HG02840 (cell line): ENCODE measurements around the gene PPARA.
"Not testable (repeated sequence)": the region's sequence is repeated elsewhere in the genome, so short reads cannot be mapped to it uniquely, and the experiment has no call there.

Source experiments
- ATAC-seq: cut with Tn5 transposase; IDR thresholded peaks from one replicate; pipeline ENCODE4 v1.9.1; 2021; ENCODE audit warnings: mild to moderate bottlenecking, moderate library complexity, moderate number of reproducible peaks; ENCODE audit not compliant: unreplicated experiment, low FRiP score

The PPARA gene

GRCh38 chr22:46125816-46126765, 24.2 kb upstream of the PPARA start:
- ATAC-seq, result no peak

DNA sequence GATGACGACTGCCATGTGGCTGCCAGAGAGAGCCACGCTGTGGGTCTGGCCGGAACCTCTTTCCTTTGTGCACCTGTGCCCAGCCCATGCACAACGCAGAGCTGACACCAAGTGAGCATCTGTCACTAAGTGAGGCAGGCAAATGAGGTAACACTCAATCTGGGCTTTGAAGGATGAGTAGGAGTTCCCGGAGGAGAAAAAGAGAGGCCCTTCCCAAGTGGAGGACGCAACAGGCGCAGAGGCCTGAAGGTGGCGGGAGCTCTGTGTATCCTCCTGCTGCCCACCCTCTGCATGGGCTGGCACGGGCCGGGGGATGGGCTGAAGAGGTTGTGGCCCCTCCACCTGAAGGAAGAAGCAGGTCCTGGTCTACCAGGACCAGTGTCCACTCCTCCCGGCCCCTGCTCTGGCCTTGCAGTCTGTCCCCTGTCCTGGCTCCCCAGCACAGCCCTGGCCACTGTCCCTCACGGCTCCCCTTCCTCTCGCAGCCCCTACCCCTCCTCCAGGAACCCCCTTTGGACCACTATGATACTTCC, 23.4 kb upstream of the PPARA start:
- no peak for ATAC-seq

DNA sequence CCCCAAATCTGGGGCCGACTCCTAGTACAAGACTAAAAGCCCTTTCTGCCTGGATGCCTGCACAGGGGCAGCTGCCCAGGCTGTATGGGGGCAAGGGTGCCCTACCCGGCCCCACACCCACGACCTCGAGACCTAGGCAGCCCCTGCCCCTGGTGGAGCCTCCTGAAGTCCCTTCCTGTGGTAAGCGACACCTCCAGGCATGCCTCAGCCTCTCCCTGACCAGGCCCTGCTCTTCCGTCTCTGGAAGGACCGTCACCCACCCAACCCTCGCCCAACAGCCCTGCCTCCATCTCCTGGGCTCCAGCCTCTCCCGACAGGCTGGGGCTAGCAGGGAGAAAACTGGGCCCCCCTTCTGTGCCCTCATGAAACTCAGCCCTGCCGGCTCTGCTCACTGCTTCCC, 22.8 kb upstream of the PPARA start:
- no peak for ATAC-seq

DNA sequence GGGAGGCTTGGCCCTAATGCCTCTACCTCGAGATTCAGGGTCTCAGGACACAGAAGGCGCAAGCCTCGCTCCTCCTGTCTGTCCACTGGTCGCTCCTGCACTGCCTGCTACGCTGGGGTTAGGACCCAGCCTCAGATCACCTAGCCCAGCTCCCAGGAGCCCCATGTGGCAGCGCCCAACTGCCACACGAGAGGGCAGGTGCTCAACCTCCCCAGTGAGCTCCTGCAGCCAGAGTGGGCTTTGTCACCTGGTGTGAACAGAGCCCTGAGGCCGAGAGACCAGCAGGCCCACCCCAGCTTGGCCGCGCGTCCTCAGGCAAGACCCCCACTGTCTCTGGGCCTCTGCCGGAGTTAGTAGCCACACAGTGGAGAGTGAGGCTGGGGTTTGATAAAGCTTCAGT, 21.7 kb upstream of the PPARA start:
- ATAC-seq, result no peak

- ATAC-seq, result no peak
These were observed 20.8 kb upstream of the PPARA start for GRCh38 chr22:46129390-46130041.

GRCh38 chr22:46131151-46131587, 19.2 kb upstream of the PPARA start:
- ATAC-seq, result no peak

- not testable (repeated sequence) for ATAC-seq
These were observed 18.0 kb upstream of the PPARA start for GRCh38 chr22:46132193-46132829.

DNA sequence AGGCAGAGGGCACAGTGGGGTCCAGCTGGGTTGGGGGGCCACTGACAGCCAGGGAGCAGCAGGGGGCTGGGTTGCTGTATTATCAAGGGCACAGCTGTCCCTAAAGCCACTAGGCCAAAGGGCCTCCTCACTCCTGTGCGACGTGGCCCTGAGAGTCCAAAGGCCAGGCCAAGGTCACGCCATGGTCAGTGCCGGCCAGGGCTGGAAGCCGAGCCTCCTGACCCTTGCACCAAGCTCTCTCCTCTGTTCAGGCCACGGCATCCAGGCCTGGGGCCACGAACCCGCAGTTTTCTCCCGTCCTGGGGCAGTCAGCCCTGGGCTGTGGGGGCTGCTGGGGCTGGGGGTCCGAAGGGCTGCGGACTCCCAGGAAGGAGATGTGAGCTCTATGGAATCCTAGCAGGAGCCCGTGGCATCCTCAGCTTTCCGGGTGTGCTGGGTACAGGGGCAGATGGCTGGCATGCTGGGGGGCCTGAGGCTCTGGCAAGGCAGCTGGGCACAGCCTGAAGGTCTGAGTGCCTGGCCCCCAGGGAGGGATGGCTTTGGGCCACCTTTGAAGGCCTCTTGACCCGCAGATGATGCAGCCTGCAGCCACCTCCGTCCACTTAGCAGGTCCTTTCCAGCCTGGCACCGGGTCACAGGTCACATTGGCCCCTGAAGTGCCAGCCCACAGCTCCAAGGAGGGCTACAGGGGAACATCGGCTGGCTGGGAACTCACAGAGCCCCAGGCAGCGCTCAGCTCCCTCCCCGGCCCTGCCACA, 17.3 kb upstream of the PPARA start:
- ATAC-seq, result no peak

- ATAC-seq, result no peak
These were observed 16.8 kb upstream of the PPARA start for GRCh38 chr22:46133588-46133855.

GRCh38 chr22:46134111-46134705, 16.1 kb upstream of the PPARA start:
- no peak for ATAC-seq

DNA sequence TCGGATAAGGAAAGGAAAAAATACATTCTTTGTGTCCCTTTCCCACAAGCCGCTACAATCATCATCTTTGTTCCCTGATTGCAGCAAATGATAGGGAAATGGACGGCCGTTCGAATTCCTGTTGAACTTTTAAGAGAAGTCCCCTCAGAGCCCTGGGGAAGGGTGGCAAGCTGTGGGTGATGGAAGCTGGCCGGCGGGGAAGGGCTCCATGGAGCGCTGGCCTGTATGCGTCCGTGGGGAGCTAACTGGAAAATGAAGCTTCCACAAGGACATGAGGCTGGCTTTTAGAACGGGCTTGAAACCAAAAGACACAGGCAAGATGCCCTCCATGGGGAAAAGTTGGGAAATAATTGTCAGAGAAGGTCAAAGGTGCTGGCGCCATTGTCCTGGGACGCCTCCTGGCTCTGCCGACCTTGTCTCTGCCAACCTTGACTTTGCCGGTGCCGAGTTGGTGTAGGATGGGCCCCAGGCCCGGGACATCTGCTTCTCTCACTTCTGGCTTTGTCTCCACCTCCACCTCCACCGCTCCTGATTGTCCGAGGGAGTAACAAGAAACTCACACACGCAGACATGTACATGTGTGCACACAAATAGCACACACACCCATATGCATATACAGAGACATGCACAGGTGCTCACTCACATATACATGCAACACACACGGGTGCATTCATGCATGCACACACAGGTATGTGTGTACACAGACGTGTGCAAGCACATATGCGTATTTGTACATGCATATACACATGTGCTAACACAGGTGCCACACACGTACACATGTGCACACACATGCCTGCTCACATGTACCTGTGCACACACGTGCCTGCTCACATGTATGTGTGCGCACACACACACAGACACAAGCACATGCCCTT, 14.5 kb upstream of the PPARA start:
- no peak for ATAC-seq

GRCh38 chr22:46136486-46137217, 13.7 kb upstream of the PPARA start:
- no peak for ATAC-seq

- ATAC-seq, result no peak
These were observed 13.0 kb upstream of the PPARA start for GRCh38 chr22:46137218-46137766.

GRCh38 chr22:46138058-46138797, 12.1 kb upstream of the PPARA start:
- ATAC-seq, result no peak

GRCh38 chr22:46139417-46139816, 10.9 kb upstream of the PPARA start:
- ATAC-seq, result not testable (repeated sequence)

GRCh38 chr22:46139895-46140350, 10.4 kb upstream of the PPARA start:
- no peak for ATAC-seq
